ENCODE measurements around the gene RPS6KA2. TPM values are rescaled to one million over a fixed set of nuclear protein-coding genes. Genes with fewer than 3 reads are reported as not detected.
A peak's percentile ranks its signal among the peaks of the same experiment; 100 is the strongest.

The RPS6KA2 gene
- total RNA-seq, 1 donor = 2.4 TPM

DNA sequence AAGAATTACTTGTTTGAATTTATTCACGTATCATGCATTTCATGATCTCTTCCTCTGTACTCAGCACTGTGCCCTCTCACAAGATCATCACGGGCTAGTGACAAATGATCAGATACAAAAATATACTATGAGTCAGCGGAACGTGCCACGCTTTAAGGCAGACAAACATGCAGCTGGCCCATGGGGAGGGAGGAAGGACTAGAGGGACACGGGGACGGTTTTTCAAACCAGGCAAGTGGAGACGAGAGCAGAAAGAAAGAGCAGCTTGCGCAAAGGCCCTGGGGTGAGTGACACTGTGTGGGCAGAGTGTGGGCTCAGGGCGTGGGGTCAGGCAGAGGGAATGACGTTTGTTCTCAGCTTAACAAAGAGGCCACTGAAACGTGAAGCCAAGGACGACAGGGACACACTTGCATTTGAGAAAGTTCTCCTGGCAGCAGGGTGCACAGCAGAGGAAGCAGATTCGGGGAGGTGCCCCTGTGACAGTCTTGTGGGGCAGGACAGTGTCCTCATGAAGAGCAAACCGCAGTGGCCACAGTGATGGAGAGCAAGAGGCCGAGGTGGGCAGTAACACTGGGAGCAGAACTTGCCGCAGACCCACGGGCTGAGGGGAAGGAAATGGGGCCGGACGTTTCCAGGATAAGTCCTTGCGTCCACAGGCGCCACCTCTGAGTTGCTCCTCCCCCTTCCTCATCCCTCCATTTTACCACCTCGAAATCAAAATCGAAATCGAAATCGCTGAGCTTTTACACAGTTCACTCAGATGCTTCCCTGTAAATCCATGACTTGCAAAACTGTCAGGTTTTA lies 6.9 kb upstream of the RPS6KA2 start:
- Histone ChIP-seq H3K4me1 (ENCODE audit: insufficient read depth, low read length) (peaks cover 2% of the 10 kb centered on the region), H3K4me3 (ENCODE audit: low read length) (no peak overlapping the region), H3K27me3 (ENCODE audit: insufficient read depth, low read length) (peaks cover 12% of the 10 kb centered on the region), H3K9me3 (ENCODE audit: low read depth, low read length) (no peaks in the 10 kb centered on the region)

DNA sequence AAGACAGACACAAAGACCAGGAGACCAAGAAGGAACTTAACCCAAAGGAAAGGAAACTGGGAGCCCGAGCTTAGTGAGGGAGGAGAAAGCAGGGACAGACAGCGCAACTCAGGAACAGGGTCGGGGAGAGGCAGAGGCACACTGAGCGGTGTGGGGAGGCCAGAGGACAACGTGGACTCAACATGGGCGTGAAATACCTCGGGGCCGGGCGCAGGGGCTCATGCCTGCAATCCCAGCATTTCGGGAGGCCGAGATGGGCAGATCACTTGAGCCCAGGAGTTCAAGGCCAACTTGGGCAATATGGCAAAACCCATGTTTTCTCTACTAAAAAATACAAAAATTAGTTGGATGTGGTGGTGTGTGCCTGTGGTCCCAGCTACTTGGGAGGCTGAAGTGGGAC lies 5.7 kb upstream of the RPS6KA2 start:
- Histone ChIP-seq H3K4me1 (ENCODE audit: insufficient read depth, low read length) (peaks cover 14% of the 10 kb centered on the region), H3K27me3 (ENCODE audit: insufficient read depth, low read length) (peaks cover 13% of the 10 kb centered on the region)

DNA sequence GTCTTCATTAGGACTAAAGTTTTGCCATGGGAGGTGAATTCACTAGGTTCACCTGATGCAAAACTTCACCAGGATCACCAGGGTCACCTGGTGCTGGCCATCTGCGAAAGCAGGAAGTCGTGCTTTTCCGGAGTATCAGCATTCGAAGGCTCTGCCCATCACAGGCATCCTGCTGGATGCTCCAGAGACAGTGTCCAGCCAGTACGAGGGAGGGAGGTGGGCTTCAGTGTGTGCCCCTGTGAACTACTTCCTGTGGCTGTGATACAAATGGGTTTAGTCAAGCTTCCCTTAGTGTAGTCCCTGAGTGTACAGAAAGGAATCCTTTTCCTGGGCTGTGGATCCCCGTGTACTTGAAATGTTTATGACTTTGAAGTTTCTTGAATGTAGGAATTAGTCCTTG lies 3.4 kb upstream of the RPS6KA2 start:
- Histone ChIP-seq H3K4me3 (ENCODE audit: low read length) (no peak overlapping the region), H3K27me3 (ENCODE audit: insufficient read depth, low read length) (peaks cover 17% of the 10 kb centered on the region), H3K9me3 (ENCODE audit: low read depth, low read length) (no peaks in the 10 kb centered on the region), H3K4me1 (ENCODE audit: insufficient read depth, low read length) (peaks cover 25% of the 10 kb centered on the region)

More for the DNA sequence above, 5.7 kb upstream of the RPS6KA2 start:
- Histone ChIP-seq H3K9me3 (ENCODE audit: low read depth, low read length) (no peaks in the 10 kb centered on the region), H3K4me3 (ENCODE audit: low read length) (no peak overlapping the region)

DNA sequence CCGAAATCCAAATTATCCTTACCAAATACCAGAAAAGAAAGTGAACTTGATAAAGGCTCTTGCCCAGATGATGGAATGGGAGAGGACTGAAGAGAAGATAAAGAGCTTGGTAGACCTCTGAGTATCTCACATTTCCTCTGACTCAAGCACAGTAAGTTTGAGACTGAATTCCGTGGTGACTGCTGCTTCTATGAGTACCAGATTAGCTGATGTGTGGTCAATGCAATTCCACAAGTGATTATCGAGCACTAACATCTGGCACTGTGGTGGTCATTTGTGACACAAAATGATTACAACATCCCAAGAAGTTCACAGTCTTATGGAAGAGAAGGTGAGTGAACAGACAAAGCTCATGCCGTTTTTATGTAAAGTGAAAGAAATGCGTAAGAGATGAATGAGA lies 2.6 kb upstream of the RPS6KA2 start:
- Histone ChIP-seq H3K27me3 (ENCODE audit: insufficient read depth, low read length) (peaks cover 19% of the 10 kb centered on the region), H3K4me1 (ENCODE audit: insufficient read depth, low read length) (peaks cover 25% of the 10 kb centered on the region), H3K4me3 (ENCODE audit: low read length) (no peak overlapping the region), H3K9me3 (ENCODE audit: low read depth, low read length) (no peaks in the 10 kb centered on the region)

DNA sequence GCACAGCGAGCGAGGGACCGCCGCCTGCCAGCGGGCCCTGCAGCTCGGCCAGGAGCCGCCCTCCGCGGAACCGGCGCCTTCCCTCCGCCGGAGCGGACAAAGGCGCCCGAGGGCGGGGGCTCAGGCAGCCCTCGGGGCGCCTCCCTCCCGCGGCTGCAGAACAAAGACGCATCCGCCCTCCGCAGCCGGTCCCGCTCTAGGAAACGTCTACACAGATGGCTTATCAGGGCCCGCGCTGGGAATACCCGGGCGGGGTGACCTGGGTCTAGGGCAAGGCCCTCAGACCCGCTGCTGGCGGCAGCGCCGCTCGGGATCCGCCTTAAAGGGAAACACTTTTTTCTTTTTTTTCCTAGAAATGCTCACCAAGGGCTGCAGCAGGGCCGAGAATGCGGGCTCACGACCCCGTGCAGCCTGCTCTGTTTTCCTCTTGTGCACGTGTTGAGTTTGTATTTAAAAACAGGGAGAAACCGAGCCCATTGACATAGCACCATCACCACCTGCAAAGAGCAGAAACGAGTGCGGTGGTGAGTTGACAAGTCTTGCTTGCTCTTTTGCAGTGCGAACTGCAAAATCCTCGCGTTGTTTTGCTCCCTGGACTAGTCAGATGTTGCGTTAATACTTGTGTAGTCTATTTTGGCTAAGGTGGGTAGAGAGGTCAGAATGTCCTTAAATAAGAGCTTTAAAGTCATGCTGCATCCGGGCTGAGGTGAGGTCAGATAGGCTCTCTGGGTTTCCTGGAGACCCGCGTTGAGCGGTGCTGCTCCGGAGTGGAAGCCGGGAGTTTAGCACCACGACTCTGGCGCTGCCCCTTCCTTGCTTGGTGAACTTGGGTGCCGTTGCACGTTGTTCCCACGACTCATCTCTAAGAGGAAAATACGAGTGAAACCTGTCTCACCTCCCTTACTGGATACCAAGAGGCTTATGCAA lies 1.1 kb upstream of the RPS6KA2 start:
- Histone ChIP-seq H3K4me3 (ENCODE audit: low read length) (peak overlapping the region; percentile 68), H3K4me1 (ENCODE audit: insufficient read depth, low read length) (peaks cover 25% of the 10 kb centered on the region), H3K27me3 (ENCODE audit: insufficient read depth, low read length) (peaks cover 19% of the 10 kb centered on the region), H3K9me3 (ENCODE audit: low read depth, low read length) (no peaks in the 10 kb centered on the region)

DNA sequence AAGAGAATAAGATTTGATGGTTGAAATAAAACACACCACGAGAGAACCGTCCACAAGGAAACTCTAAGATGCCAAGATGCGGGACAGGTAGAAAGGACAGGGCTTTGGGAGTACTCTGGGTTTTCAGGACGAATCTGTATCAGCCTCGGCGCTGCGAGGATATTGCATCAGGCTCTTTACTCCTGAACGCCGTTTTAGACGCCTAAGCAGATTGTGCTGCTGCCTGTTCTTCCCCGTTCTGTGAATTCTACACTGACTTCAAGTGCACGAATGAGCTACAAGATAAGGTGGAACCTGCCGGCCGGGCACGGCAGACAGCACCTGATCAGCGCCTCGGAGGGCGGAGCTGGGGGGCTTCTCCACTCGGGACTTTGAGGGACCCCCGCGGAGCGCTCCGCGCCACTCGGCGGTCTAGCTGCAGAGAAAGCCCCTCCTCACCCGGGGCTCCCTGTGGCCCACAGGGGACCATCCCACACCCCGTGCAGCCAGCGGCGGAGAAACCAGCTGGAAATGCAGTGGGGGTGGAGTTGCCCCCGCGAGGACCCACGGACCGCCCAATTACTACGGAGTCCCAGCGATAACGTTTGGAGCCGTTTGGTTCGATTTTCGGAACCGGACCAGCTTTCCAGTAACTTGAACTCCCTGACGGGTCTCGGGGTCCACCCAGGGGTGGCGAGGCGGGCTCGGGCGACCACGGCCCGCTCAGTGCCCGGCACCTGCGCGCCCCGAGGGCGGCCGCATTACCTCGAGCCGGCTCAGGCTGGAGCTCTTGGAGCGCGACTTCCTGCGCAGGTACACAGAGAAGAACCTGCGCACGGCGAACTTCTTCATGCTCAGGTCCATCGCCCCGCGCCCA lies 646 bp downstream of the RPS6KA2 start:
- Histone ChIP-seq H3K9me3 (ENCODE audit: low read depth, low read length) (no peaks in the 10 kb centered on the region), H3K4me3 (ENCODE audit: low read length) (peak overlapping the region; percentile 52)

DNA sequence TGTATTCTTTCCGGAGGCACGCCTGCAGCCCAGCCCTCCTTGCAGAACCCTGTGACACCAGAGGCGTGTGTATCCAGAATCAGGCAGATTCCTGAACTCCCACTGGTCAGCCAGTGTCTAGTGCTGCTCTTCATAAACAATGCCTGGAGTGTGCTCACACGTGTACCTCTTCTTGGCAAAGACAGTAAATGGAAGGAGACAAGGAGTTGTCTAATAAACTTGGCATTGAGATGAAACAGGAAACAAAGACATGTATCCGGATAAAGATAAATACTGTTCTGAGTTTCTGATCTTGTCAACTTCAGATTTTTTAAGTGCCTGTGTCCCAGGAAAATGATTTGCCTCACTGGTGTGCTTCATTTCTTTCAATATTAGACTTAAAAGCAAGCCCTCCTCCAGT lies 1.7 kb downstream of the RPS6KA2 start:
- Histone ChIP-seq H3K27me3 (ENCODE audit: insufficient read depth, low read length) (peaks cover 21% of the 10 kb centered on the region), H3K4me3 (ENCODE audit: low read length) (no peak overlapping the region)

More for the DNA sequence above, 646 bp downstream of the RPS6KA2 start:
- Histone ChIP-seq H3K27me3 (ENCODE audit: insufficient read depth, low read length) (peaks cover 21% of the 10 kb centered on the region), H3K4me1 (ENCODE audit: insufficient read depth, low read length) (peaks cover 25% of the 10 kb centered on the region)

DNA sequence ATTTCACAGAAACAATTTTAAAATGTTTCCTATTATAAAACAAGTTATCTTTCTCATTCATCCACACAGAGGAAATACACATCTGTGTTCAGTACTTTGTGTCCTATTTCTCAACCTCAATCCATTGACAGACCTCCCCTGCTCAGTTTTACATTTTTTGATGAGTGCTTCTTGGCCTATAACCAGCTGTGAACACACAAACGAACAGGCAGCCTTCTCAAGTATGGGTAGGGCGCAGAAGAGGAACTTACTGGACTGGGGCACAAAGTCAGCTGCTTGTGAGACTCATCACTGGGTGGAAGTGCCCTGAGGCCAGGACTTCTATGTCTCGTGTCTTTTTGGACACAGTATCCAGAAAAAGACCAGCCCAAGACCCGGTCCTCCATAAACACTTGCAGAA lies 2.8 kb downstream of the RPS6KA2 start:
- Histone ChIP-seq H3K27me3 (ENCODE audit: insufficient read depth, low read length) (peaks cover 13% of the 10 kb centered on the region), H3K9me3 (ENCODE audit: low read depth, low read length) (no peaks in the 10 kb centered on the region), H3K4me3 (ENCODE audit: low read length) (no peak overlapping the region), H3K4me1 (ENCODE audit: insufficient read depth, low read length) (peaks cover 25% of the 10 kb centered on the region)

More for the DNA sequence above, 1.7 kb downstream of the RPS6KA2 start:
- H3K9me3 ChIP-seq (ENCODE audit: low read depth, low read length) = no peaks in the 10 kb centered on the region
- H3K4me1 ChIP-seq (ENCODE audit: insufficient read depth, low read length) = peaks cover 25% of the 10 kb centered on the region

DNA sequence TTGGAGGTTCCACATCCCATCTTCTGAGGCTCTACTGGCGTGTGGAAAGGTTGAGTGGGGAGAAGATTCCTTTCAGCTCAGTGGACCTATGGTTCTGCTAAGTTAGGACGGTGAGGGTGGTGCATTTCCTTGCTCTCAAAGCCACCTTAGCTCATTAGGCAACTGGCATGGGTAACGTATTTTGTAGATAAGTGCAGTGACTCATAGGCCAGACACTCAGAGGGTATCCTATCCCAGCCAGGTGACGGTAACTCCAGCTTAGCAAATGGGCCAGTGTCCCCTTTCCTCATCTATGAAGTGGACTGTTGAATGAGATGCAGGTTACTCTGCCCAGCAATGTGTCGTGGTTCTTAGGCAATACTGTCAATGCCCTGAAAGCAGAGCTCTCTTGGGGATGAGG lies 3.7 kb downstream of the RPS6KA2 start:
- no peaks in the 10 kb centered on the region for H3K9me3 ChIP-seq (ENCODE audit: low read depth, low read length)
- H3K4me1 ChIP-seq (ENCODE audit: insufficient read depth, low read length) = peaks cover 18% of the 10 kb centered on the region
- H3K27me3 ChIP-seq (ENCODE audit: insufficient read depth, low read length) = peaks cover 8% of the 10 kb centered on the region
- no peak overlapping the region for H3K4me3 ChIP-seq (ENCODE audit: low read length)

DNA sequence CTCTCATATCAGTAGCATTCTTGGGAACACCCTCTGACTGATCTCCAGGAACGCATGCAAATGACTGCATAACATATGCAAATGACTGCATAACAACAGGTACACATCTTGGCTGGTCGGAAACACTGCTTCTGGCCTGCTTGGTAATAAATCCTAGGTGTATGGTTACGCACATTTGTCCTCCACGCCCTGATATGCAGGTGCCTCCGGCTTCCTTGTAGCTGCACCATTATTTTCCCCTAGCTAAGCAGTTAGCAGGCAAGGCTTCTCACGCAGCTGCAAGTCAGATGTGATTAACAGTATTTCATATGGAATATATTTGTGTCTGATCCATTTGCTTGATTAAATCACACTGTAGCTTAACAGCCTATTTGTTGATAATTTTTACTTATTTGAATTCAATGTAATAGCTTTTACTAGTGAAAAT lies 5.9 kb downstream of the RPS6KA2 start:
- peaks cover 3% of the 10 kb centered on the region for H3K4me1 ChIP-seq (ENCODE audit: insufficient read depth, low read length)
- H3K27me3 ChIP-seq (ENCODE audit: insufficient read depth, low read length) = peaks cover 8% of the 10 kb centered on the region
- H3K4me3 ChIP-seq (ENCODE audit: low read length) = no peak overlapping the region
- H3K9me3 ChIP-seq (ENCODE audit: low read depth, low read length) = no peaks in the 10 kb centered on the region

DNA sequence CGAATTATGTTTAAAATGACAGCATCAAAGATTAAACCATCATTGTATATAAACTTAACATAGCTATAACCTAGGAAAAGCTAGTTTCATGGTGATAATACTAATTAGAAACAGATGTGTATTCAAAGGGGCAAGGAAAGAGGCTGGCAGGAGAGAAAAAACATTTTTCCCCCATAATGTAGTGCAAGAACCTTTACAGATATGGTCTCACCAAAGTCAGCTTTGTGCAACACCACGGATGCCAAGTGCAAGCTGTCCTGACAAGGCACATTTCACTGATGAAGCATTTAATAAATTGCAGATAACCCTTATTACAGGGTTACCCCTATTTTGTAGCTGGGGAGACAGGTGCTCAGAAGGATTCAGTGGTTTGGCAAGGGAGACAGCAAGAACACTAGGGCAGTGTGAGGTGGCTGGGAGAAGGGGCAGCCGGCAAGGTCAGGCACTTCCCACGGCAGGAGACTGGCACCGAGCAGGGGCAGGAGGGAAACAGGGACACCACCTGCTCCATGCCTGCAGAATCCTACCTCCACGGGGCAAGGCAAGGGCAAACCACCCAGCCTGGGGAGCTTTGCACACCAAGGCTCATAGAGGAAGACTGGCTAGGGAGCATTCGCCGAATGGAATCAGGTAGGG lies 6.5 kb downstream of the RPS6KA2 start:
- Histone ChIP-seq H3K9me3 (ENCODE audit: low read depth, low read length) (no peaks in the 10 kb centered on the region), H3K27me3 (ENCODE audit: insufficient read depth, low read length) (peaks cover 4% of the 10 kb centered on the region), H3K4me1 (ENCODE audit: insufficient read depth, low read length) (no peaks in the 10 kb centered on the region), H3K4me3 (ENCODE audit: low read length) (no peak overlapping the region)

DNA sequence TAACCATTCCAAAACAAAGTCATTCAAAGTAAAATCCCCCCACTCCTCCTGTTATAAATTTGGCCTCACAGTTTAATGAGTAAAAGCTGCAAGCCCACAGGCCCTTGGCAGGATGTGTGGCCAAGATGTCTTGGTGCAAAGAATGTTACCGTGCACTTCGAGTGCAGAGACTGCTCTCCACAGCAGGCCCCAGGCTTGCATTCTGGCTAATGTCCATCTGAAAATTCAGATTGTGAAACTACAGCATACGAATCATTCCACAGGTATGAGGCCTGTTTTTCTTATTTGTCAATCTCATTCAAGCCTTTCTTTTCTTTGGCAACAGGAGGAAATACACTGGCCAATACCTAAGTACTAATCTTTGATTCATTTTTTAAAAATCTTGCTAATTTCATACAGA lies 7.1 kb downstream of the RPS6KA2 start:
- Histone ChIP-seq H3K4me3 (ENCODE audit: low read length) (no peak overlapping the region), H3K27me3 (ENCODE audit: insufficient read depth, low read length) (peaks cover 2% of the 10 kb centered on the region), H3K9me3 (ENCODE audit: low read depth, low read length) (no peaks in the 10 kb centered on the region), H3K4me1 (ENCODE audit: insufficient read depth, low read length) (no peaks in the 10 kb centered on the region)

DNA sequence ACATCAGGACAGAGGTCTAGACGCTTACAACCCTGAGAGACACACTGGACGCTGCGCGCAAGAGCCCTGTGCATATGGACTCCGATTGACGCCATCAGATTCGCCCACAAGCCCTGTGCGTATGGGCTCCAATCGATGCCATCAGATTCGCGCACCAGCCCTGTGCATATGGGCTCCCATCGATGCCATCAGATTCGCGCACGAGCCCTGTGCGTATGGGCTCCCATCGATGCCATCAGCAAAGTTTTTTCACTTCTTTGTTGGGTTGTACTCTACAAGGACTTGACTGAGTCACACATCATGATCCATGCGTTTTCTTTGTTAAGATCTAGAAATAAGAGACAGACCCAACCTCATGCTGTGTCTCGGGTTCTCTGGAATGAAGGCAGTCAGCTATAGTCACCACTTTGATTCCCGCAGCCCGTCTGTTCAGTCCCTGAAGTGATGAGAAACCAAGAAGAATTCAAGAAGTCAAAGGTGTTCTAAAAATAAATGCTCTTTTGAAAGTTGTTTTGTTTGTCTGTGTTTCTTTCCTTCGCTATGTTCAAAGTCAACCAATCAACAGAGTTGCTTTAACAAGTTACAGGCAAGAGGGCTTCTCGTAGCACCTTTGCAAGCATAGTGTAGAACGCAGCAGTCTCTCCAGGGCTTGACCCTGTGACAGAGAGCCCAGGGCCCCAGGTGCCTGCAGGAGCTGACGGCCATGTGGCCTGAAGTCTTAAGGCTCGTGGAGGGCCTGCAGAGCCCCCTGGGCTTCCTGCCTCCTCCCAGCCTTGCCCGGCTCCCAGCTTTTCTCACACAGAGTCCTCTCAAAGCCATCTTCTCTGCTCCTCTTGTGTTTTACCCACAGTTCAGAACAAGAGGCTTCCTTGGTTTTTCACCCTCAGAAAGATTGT lies 7.9 kb downstream of the RPS6KA2 start:
- Histone ChIP-seq H3K4me3 (ENCODE audit: low read length) (no peak overlapping the region), H3K27me3 (ENCODE audit: insufficient read depth, low read length) (peaks cover 2% of the 10 kb centered on the region), H3K9me3 (ENCODE audit: low read depth, low read length) (no peaks in the 10 kb centered on the region), H3K4me1 (ENCODE audit: insufficient read depth, low read length) (no peaks in the 10 kb centered on the region)

Measured in mononuclear cell (primary cell).